ENCODE measurements around the gene INSIG1.

DNA sequence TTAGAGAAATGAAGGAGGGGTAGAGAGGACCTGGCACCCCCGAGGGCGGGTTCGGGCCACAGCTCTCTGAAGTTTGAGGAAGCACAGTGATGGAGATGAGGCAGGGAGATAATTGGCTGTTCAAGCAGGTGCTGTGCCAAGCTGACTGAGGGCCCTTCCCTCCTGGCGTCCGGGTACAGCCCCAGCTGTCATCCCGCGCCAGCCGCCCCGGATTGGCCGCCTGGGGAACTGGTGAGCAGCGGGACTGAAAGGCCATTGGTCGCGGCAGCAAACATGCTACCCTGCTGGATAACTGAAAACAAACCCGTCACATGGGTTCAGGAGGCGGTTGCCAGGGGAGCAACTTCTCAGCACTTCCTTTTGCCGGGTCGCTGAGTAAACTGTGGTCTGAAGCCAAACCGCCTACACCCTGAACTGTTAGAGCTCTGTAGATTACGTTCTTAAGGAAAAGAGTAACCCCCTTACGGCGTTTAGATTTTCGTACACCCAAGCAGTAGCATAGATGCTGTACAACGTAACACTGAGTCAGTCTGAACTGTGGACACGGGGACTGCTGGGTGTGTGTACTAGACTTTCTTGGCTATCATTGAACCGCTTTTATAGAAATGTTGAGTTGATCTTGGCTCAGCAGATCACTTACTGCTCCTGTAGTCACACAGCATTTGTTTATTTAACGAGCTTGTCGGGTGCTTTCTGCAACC, 1.3 kb downstream of the INSIG1 start:
- no peak for TF ChIP-seq CTCF (conservative IDR thresholded peaks at IDR 0.05; ENCODE audit: low read length)
- TF ChIP-seq EZH2phosphoT487 (IDR thresholded peaks at IDR 0.05; ENCODE audit: borderline replicate concordance) = no peak

All from Loucy (cell line).